Central memory CD8-positive, alpha-beta T cell (primary cell): Measurements from ENCODE around the gene CLTC.
A peak's percentile ranks its signal among the peaks of the same experiment; 100 is the strongest.

ENCODE experiments used
- ATAC-seq: fragments of 150-1000 bp; cut with Tn5 transposase; replicated peaks from 2 replicates; pipeline ENCODE4 v1.10.0; 2022; ENCODE audit warnings: mild to moderate bottlenecking, moderate FRiP score, moderate number of reproducible peaks; ENCODE audit not compliant: poor library complexity, severe bottlenecking; ENCODE audit errors: extremely low read depth
- DNase-seq, 2 donors: peaks; one replicate each; pipeline ENCODE4 v3.0.0; 2021; ENCODE audit warnings: low spot score in 2 of 2
- H3K27ac Mint-ChIP-seq: one replicate; pipeline ENCODE4 v1.8.0; 2022; ENCODE audit warnings: low read depth, mild to moderate bottlenecking, moderate library complexity, mixed read lengths
- H3K27me3 Mint-ChIP-seq: one replicate; pipeline ENCODE4 v1.8.0; 2022; ENCODE audit warnings: mixed read lengths
- H3K36me3 Mint-ChIP-seq: one replicate; pipeline ENCODE4 v1.8.0; 2022; ENCODE audit warnings: mild to moderate bottlenecking, moderate library complexity, mixed read lengths; ENCODE audit not compliant: insufficient read depth
- H3K4me1 Mint-ChIP-seq: one replicate; pipeline ENCODE4 v1.8.0; 2022; ENCODE audit warnings: mixed read lengths
- H3K4me3 Mint-ChIP-seq: one replicate; pipeline ENCODE4 v1.8.0; 2022; ENCODE audit warnings: mild to moderate bottlenecking, moderate library complexity, mixed read lengths
- H3K9me3 Mint-ChIP-seq: one replicate; pipeline ENCODE4 v1.8.0; 2022; ENCODE audit warnings: mixed read lengths

CLTC gene

DNA sequence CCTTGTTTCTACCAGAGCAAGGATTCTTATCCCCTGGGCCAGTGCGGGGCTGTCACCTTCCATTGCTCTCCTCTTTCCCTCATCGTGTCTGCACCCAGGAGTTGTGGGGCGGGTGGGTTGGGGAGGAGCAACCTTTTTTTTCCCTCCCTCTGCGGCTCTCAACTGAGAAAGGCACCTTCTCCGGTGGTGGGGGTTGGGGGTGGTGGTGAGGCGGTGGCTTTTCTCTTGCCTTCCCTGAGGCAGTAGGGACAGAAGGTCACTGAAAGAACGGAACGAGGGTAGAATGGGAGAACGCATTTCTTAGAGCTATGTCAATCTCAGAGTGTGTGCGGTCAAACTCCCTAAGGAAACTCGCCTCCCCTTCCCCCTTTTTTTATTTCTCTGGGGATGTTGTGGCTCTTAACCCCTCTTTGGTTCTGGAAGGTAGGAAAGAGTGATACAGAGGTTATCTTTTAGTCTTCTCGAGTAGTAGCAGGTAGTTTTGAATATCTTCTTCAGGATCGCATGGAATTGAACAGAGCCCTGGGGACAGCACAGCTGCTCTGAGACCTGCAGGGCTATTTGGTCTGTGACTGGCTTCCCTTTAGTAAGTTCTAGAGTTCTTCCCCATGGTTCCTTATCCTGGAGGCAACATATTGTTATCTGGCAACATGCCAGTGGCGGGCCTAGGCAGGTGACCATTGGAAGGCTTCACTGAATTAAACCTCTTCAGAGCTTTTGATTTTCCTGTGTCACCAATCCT lies 994 bp downstream of the CLTC start:
- ATAC-seq (no peak), DNase-seq (peak; percentile 9 to 18)
- Mint-ChIP-seq H3K4me3 (peak overlapping the region; percentile 90), H3K9me3 (no peaks in the 10 kb centered on the region), H3K27me3 (no peaks in the 10 kb centered on the region), H3K36me3 (peaks cover 27% of the 10 kb centered on the region), H3K27ac (peak overlapping the region; percentile 97), H3K4me1 (peaks cover 51% of the 10 kb centered on the region)

DNA sequence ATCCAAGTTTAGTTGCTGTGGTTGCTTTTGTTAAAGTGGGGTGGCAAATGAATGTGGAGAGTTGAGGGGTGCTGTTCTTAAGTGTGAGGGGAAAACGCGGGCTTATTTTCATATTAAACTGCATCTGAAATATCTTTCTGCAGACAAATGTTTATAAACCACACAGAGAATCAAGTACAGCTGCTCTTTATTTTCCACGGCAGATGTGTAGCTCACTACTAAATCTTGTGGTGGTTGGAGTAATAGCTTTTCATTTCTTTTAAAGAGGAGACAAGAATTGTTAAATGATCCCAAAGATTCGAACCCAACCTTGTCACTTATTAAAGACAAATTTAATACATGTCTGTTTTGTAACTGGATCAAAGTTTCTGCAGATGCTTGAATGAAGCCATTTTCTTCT lies 2.1 kb downstream of the CLTC start:
- DNase-seq (no peak), ATAC-seq (no peak)
- Mint-ChIP-seq H3K4me3 (peak overlapping the region; percentile 90), H3K27ac (peak overlapping the region; percentile 97), H3K4me1 (peaks cover 54% of the 10 kb centered on the region), H3K36me3 (peaks cover 27% of the 10 kb centered on the region), H3K27me3 (no peaks in the 10 kb centered on the region), H3K9me3 (no peaks in the 10 kb centered on the region)

DNA sequence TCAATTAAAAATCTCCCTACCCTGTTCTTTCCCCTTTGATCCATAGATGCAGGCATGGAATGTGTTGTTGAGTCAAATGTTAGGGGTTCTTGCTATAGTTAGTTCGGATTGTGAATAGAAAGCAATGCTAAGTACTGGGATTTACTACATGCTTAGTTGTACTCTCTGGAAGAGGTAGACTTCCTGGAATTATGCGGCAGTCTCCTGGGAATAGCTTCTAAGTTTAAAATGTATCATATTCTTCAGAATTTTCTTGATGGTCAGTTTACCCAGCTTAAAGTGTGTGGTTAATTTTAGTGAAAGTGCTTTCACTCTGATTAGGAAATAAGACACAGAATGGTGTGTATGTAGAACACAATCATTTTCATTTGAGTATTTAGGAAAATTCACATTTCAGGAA lies 3.5 kb downstream of the CLTC start:
- H3K27me3 Mint-ChIP-seq, result no peaks in the 10 kb centered on the region
- no peak overlapping the region for H3K27ac Mint-ChIP-seq
- H3K9me3 Mint-ChIP-seq, result no peaks in the 10 kb centered on the region
- DNase-seq (no peak), ATAC-seq (no peak)
- H3K4me1 Mint-ChIP-seq, result peaks cover 56% of the 10 kb centered on the region
- H3K4me3 Mint-ChIP-seq, result peak overlapping the region; percentile 41
- H3K36me3 Mint-ChIP-seq, result peaks cover 30% of the 10 kb centered on the region

- no peak for ATAC-seq
- H3K4me3 Mint-ChIP-seq, result no peak overlapping the region
Measured at GRCh38 chr17:59626756-59627155, 7.1 kb downstream of the CLTC start.

DNA sequence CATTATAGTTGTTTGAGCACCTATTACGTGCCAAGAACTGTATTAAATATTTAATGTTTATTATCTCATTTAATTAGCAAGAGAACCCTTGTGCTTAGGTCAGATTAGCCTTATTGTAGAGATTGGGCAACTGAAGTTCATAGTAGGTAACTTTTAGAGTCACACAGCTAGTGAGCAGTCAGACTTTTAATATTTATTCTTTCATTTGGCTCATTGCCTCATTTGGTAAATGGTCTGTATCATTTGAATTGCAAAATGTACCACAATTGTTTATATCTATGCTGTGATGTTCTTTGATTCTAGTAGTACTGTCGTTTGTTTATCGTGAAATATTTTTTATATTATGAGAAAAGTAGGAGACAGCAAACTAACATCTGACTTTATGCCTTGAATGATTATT lies 7.6 kb downstream of the CLTC start:
- DNase-seq (no peak), ATAC-seq (no peak)
- Mint-ChIP-seq H3K27me3 (no peaks in the 10 kb centered on the region), H3K4me3 (no peak overlapping the region), H3K27ac (no peak overlapping the region), H3K36me3 (peaks cover 10% of the 10 kb centered on the region), H3K9me3 (no peaks in the 10 kb centered on the region), H3K4me1 (peaks cover 62% of the 10 kb centered on the region)

More at GRCh38 chr17:59626756-59627155, 7.1 kb downstream of the CLTC start:
- Mint-ChIP-seq H3K27me3 (no peaks in the 10 kb centered on the region), H3K36me3 (peaks cover 9% of the 10 kb centered on the region), H3K9me3 (no peaks in the 10 kb centered on the region), H3K27ac (no peak overlapping the region), H3K4me1 (peaks cover 63% of the 10 kb centered on the region)
- DNase-seq, result no peak

DNA sequence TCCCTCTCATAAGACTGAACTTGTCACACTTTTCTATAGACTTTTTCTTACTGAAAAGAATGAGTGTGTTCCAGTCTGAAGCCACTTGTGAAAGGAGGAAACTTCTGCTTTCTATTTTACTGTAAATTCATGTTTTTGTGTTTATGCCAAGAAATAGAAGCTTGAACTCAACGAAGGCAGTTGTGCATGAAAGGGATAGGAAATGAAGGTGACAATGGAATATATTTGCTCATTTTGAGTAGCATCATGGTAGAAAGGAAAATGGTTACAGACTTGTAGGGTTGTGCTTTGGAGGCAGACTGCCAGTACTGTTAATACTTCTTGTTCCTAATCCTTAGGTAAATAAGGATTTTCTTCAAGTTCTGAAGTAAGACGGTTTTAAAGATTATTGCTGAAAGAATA lies 8.1 kb downstream of the CLTC start:
- Mint-ChIP-seq H3K36me3 (peaks cover 10% of the 10 kb centered on the region), H3K27ac (no peak overlapping the region), H3K27me3 (no peaks in the 10 kb centered on the region), H3K4me1 (peaks cover 57% of the 10 kb centered on the region), H3K9me3 (no peaks in the 10 kb centered on the region), H3K4me3 (no peak overlapping the region)
- DNase-seq (no peak), ATAC-seq (no peak)

GRCh38 chr17:59629174-59629573 lies 9.5 kb downstream of the CLTC start:
- Mint-ChIP-seq H3K9me3 (no peaks in the 10 kb centered on the region), H3K4me1 (peaks cover 52% of the 10 kb centered on the region), H3K36me3 (peaks cover 10% of the 10 kb centered on the region), H3K4me3 (no peak overlapping the region), H3K27me3 (no peaks in the 10 kb centered on the region), H3K27ac (no peak overlapping the region)
- DNase-seq (no peak), ATAC-seq (no peak)

GRCh38 chr17:59631276-59631675 lies 11.6 kb downstream of the CLTC start:
- Mint-ChIP-seq H3K27me3 (no peaks in the 10 kb centered on the region), H3K4me1 (peaks cover 52% of the 10 kb centered on the region), H3K4me3 (no peak overlapping the region), H3K9me3 (no peaks in the 10 kb centered on the region), H3K36me3 (peaks cover 5% of the 10 kb centered on the region), H3K27ac (no peak overlapping the region)
- ATAC-seq (no peak), DNase-seq (no peak)

DNA sequence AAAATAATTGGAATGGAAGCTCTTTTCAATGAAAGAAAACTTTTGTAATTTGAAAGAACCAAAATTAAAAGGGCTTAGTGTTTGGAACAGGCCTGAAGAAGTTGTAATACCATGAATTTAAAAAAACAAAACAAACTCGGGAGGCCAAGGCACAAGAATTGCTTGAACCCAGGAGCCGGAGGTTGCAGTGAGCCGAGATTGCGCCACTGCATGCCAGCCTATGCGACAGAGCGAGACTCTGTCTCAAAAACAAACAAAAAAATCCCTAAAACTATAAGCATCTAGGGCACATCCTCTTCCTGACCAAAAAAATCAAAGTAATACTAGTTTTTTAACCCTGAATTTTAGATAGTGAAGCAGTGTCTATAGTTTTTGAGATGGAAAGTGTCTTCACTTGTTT lies 12.7 kb downstream of the CLTC start:
- no peaks in the 10 kb centered on the region for H3K9me3 Mint-ChIP-seq
- no peak overlapping the region for H3K27ac Mint-ChIP-seq
- H3K4me1 Mint-ChIP-seq, result peaks cover 56% of the 10 kb centered on the region
- no peak overlapping the region for H3K4me3 Mint-ChIP-seq
- ATAC-seq, result no peak
- no peaks in the 10 kb centered on the region for H3K27me3 Mint-ChIP-seq
- no peak for DNase-seq
- H3K36me3 Mint-ChIP-seq, result peaks cover 5% of the 10 kb centered on the region

GRCh38 chr17:59633658-59634359 lies 14.1 kb downstream of the CLTC start:
- H3K9me3 Mint-ChIP-seq, result no peaks in the 10 kb centered on the region
- no peak overlapping the region for H3K27ac Mint-ChIP-seq
- peaks cover 3% of the 10 kb centered on the region for H3K36me3 Mint-ChIP-seq
- H3K27me3 Mint-ChIP-seq, result no peaks in the 10 kb centered on the region
- no peak overlapping the region for H3K4me3 Mint-ChIP-seq
- H3K4me1 Mint-ChIP-seq, result peaks cover 50% of the 10 kb centered on the region
- ATAC-seq (no peak), DNase-seq (no peak)

GRCh38 chr17:59634632-59635541 lies 15.2 kb downstream of the CLTC start:
- no peak overlapping the region for H3K4me3 Mint-ChIP-seq
- H3K27me3 Mint-ChIP-seq, result no peaks in the 10 kb centered on the region
- H3K36me3 Mint-ChIP-seq, result peaks cover 2% of the 10 kb centered on the region
- no peaks in the 10 kb centered on the region for H3K9me3 Mint-ChIP-seq
- H3K27ac Mint-ChIP-seq, result peak overlapping the region; percentile 13
- H3K4me1 Mint-ChIP-seq, result peaks cover 47% of the 10 kb centered on the region
- DNase-seq (no peak), ATAC-seq (no peak)

GRCh38 chr17:59637611-59638310 lies 18.1 kb downstream of the CLTC start:
- no peak overlapping the region for H3K4me3 Mint-ChIP-seq
- H3K36me3 Mint-ChIP-seq, result peaks cover 1% of the 10 kb centered on the region
- no peaks in the 10 kb centered on the region for H3K9me3 Mint-ChIP-seq
- no peaks in the 10 kb centered on the region for H3K27me3 Mint-ChIP-seq
- peaks cover 54% of the 10 kb centered on the region for H3K4me1 Mint-ChIP-seq
- ATAC-seq, result no peak
- DNase-seq, result no peak
- H3K27ac Mint-ChIP-seq, result no peak overlapping the region
